A549 (cell line): ENCODE measurements around the gene GREB1. TPM values are rescaled to one million over a fixed set of nuclear protein-coding genes. Genes with fewer than 3 reads are reported as not detected.

Source experiments
- ATAC-seq, 2 experiments: fragments of 200-7000 bp in 1 of 2; fragments of >200 bp in 1 of 2; cut with Nextera tagmentation in 1 of 2; cut with Tn5 transposase in 1 of 2; 3 replicates each; pipeline versions ENCODE4 v1.8.0 to v1.9.1; 2018 to 2020; ENCODE audit warnings: mild to moderate bottlenecking in 1 of 2, moderate library complexity in 1 of 2
- CTCF ChIA-PET: fragments of 300-600 bp; sonication (Branson Sonifier 250); formaldehyde crosslinking; extraction: SDS; loops from one replicate; lab custom pipeline; 2021; ENCODE audit warnings: antibody characterized with exemption, inconsistent platforms; lab: Yijun Ruan, JAX
- POLR2A ChIA-PET: fragments of 350-600 bp; formaldehyde crosslinking; extraction: SDS; loops from one replicate; lab custom pipeline; 2021; ENCODE audit warnings: antibody characterized with exemption, inconsistent platforms; lab: Yijun Ruan, JAX
- DNase-seq, 2 experiments: peaks; one replicate each; pipeline versions ENCODE4 v3.0.0 to v3.0.0-alpha.2; 2011 to 2016; ENCODE audit warnings: low read depth in 1 of 2, low spot score in 1 of 2
- FAIRE-seq: peaks from 2 replicates; lab custom pipeline; 2011; peaks lifted over from hg19 to GRCh38; lab: Jason Lieb, UNC
- H3K27ac ChIP-seq, 2 experiments: fragments of >200 bp; sonication (Bioruptor Twin); formaldehyde crosslinking; 3 replicates each; pipeline ENCODE4 v1.5.1; 2016 to 2017
- H3K4me1 ChIP-seq: fragments of >200 bp; sonication (Bioruptor Twin); formaldehyde crosslinking; 3 replicates; pipeline ENCODE4 v1.6.1; 2016
- H3K4me2 ChIP-seq: fragments of >200 bp; sonication (Bioruptor Twin); formaldehyde crosslinking; 3 replicates; pipeline ENCODE4 v1.6.1; 2016
- H3K4me3 ChIP-seq: fragments of >200 bp; sonication (Bioruptor Twin); formaldehyde crosslinking; 3 replicates; pipeline ENCODE4 v1.5.1; 2016
- H3K9me3 ChIP-seq: fragments of >200 bp; sonication (Bioruptor Twin); formaldehyde crosslinking; 3 replicates; pipeline ENCODE4 v1.6.1; 2016
- CHD2 ChIP-seq: fragments of 150-350 bp; IDR thresholded peaks from 2 replicates; pipeline ENCODE4 v1.6.1; 2014; ENCODE audit warnings: low read length; ENCODE audit not compliant: partially characterized antibody
- CHD4 ChIP-seq: fragments of 200-600 bp; sonication (generic); IDR thresholded peaks from 2 replicates; pipeline ENCODE4 v1.6.1; 2016; ENCODE audit warnings: antibody characterized with exemption, mild to moderate bottlenecking, borderline replicate concordance
- CTCF ChIP-seq: fragments of >200 bp; sonication (Bioruptor Twin); formaldehyde crosslinking; IDR thresholded peaks from 3 replicates; pipeline ENCODE4 v1.5.1; 2016
- EHF ChIP-seq: fragments of 250-450 bp; sonication (Bioruptor Pico); IDR thresholded peaks from 2 replicates; pipeline ENCODE4 v1.5.0; 2020; ENCODE audit warnings: mild to moderate bottlenecking
- EHMT2 ChIP-seq: fragments of 200-600 bp; sonication (generic); IDR thresholded peaks from 2 replicates; pipeline ENCODE4 v1.6.1; 2016; ENCODE audit warnings: antibody characterized with exemption, low read depth, mild to moderate bottlenecking, moderate library complexity
- ELK1 ChIP-seq: fragments of 150-350 bp; IDR thresholded peaks from 2 replicates; pipeline ENCODE4 v1.6.1; 2014; ENCODE audit warnings: low read depth, mild to moderate bottlenecking, low read length
- FOSL2 ChIP-seq, 2 experiments: fragments of 450-650 bp in 1 of 2; fragments of >200 bp in 1 of 2; sonication (Bioruptor Twin) in 1 of 2; formaldehyde crosslinking; IDR thresholded peaks; 2 replicates each; pipeline versions ENCODE4 v1.5.0 to v1.6.1; 2016 to 2020; ENCODE audit warnings: mild to moderate bottlenecking in 1 of 2, moderate library complexity in 1 of 2
- FOXS1 ChIP-seq: fragments of 250-450 bp; sonication (Bioruptor Pico); IDR thresholded peaks from 2 replicates; pipeline ENCODE4 v1.5.0; 2020; ENCODE audit warnings: mild to moderate bottlenecking, moderate library complexity
- HES2 ChIP-seq: fragments of >200 bp; sonication (Bioruptor Twin); formaldehyde crosslinking; IDR thresholded peaks from 2 replicates; pipeline ENCODE4 v1.6.1; 2016
- HEYL ChIP-seq: fragments of 250-450 bp; sonication (Bioruptor Pico); IDR thresholded peaks from 2 replicates; pipeline ENCODE4 v1.8.0; 2021; ENCODE audit warnings: mild to moderate bottlenecking, moderate library complexity
- HMGXB4 ChIP-seq: fragments of 250-450 bp; sonication (Bioruptor Pico); IDR thresholded peaks from 2 replicates; pipeline ENCODE4 v1.5.0; 2021; ENCODE audit warnings: mild to moderate bottlenecking, moderate library complexity, borderline replicate concordance
- HOXB13 ChIP-seq: fragments of 250-450 bp; sonication (Bioruptor Pico); IDR thresholded peaks from 2 replicates; pipeline ENCODE4 v1.5.0; 2020; ENCODE audit warnings: low read depth, mild to moderate bottlenecking, moderate library complexity
- JUN ChIP-seq, 2 experiments: fragments of >200 bp; sonication (Bioruptor Twin); formaldehyde crosslinking; IDR thresholded peaks; 2 replicates in 1 of 2; 3 replicates in 1 of 2; pipeline ENCODE4 v1.6.1; 2016 to 2017
- MAZ ChIP-seq: fragments of 150-350 bp; IDR thresholded peaks from 2 replicates; pipeline ENCODE4 v1.6.1; 2014; ENCODE audit warnings: antibody characterized with exemption, low read depth, low read length, borderline replicate concordance
- MYC ChIP-seq: IDR thresholded peaks from 2 replicates; pipeline ENCODE4 v1.6.1; 2012; ENCODE audit warnings: mild to moderate bottlenecking, inconsistent platforms, low read length, improper control_type of control experiment, borderline replicate concordance
- RAD21 ChIP-seq, 2 experiments: fragments of >200 bp in 1 of 2; sonication (Bioruptor Twin) in 1 of 2; formaldehyde crosslinking in 1 of 2; IDR thresholded peaks in 1 of 2; conservative IDR thresholded peaks in 1 of 2; 2 replicates in 1 of 2; 3 replicates in 1 of 2; pipeline ENCODE4 v1.6.1; 2012 to 2018; ENCODE audit warnings: inconsistent platforms in 1 of 2
- RCOR1 ChIP-seq: fragments of 150-350 bp; IDR thresholded peaks from 2 replicates; pipeline ENCODE4 v1.6.1; 2014; ENCODE audit warnings: antibody characterized with exemption, low read length, low read depth
- RNF2 ChIP-seq: fragments of 200-600 bp; sonication (generic); IDR thresholded peaks from 2 replicates; pipeline ENCODE4 v1.6.1; 2016; ENCODE audit warnings: low read depth, mild to moderate bottlenecking, antibody characterized with exemption, moderate library complexity, borderline replicate concordance
- SREBF2 ChIP-seq: fragments of 450-650 bp; IDR thresholded peaks from 2 replicates; pipeline ENCODE4 v1.6.1; 2014; ENCODE audit warnings: mild to moderate bottlenecking, moderate library complexity
- TP53 ChIP-seq: fragments of 250-450 bp; sonication (Bioruptor Pico); IDR thresholded peaks from 2 replicates; pipeline ENCODE4 v1.5.0; 2021; ENCODE audit warnings: mild to moderate bottlenecking, moderate library complexity
- ZNF302 ChIP-seq: fragments of 250-450 bp; sonication (Bioruptor Pico); IDR thresholded peaks from 2 replicates; pipeline ENCODE4 v1.9.0; 2021; ENCODE audit warnings: inconsistent platforms, mild to moderate bottlenecking, moderate library complexity
- WGBS: methylation state at CpG from one replicate; pipeline ENCODE4 v1.1.6; 2017; ENCODE audit errors: missing lambda C conversion rate; 5-methylcytosine and 5-hydroxymethylcytosine counted together
- polyA plus RNA-seq, 4 experiments: library from polyadenylated mRNA; depleted of rRNA in 3 of 4; stranded (reverse); fragments of >200 nt; fragmentation: RNase III in 1 of 4; extraction: RNeasy Plus Mini Kit Qiagen cat#74134 plus additional on column Dnase treatment in 1 of 4; gene quantifications; 2 replicates in 3 of 4; 3 replicates in 1 of 4; pipeline ENCODE4 v1.2.3, GENCODE V29; 2011 to 2017

The GREB1 gene
- polyA plus RNA-seq, 2 of the 4 experiments (the other 2 are of a cell fraction), result 1.1 to 1.3 TPM

- Histone ChIP-seq H3K4me1 (no peaks in the 10 kb centered on the region), H3K9me3 (no peaks in the 10 kb centered on the region), H3K4me2 (no peak overlapping the region), H3K27ac (no peak overlapping the region), H3K4me3 (no peak overlapping the region)
- TF ChIP-seq ELK1, result no peak
- ChIA-PET CTCF (interaction anchor here (0.7 to 19.1 kb wide), 6 partner anchors 9 to 426 kb away, joined by 3 to 261 read pairs (median 3); a partner anchor contains a TSS), POLR2A (no interaction called here)
- FAIRE-seq (no peak), ATAC-seq (no peak; a peak in 1 of 6 replicates), DNase-seq (no peak)
- 73% methylated on average over 10 of the region's 10 CpGs for WGBS
Measured at GRCh38 chr2:11558214-11558886, 24.5 kb downstream of the GREB1 start.

- H3K4me3 ChIP-seq, result no peak overlapping the region
- no peak for FAIRE-seq
- TF ChIP-seq FOXS1 (CRISPR knock-in tag), result no peak
- no peak for TF ChIP-seq EHF (CRISPR knock-in tag)
- TF ChIP-seq RCOR1, result no peak
- no peak for TF ChIP-seq SREBF2
- TF ChIP-seq JUN (IDR thresholded peaks at IDR 0.05), result no peak
- no peak for TF ChIP-seq HES2
- no peak for TF ChIP-seq CHD4
- TF ChIP-seq MYC, result no peak
- TF ChIP-seq CTCF, result no peak
- no peak for TF ChIP-seq RNF2
- TF ChIP-seq EHMT2, result no peak
- TF ChIP-seq RAD21 (conservative IDR thresholded peaks at IDR 0.05 in 1 of 2, IDR thresholded peaks at IDR 0.05 in 1 of 2), result no peak
- TF ChIP-seq HOXB13, result no peak
- no peak for TF ChIP-seq TP53 (CRISPR knock-in tag)
- TF ChIP-seq MAZ, result no peak
- TF ChIP-seq ZNF302, result no peak
- no peak for TF ChIP-seq HMGXB4 (CRISPR knock-in tag)
- TF ChIP-seq CHD2, result no peak
- TF ChIP-seq HEYL (CRISPR knock-in tag), result no peak
- TF ChIP-seq FOSL2 (IDR thresholded peaks at IDR 0.05), result no peak
- TF ChIP-seq FOSL2 (CRISPR knock-in tag; IDR thresholded peaks at IDR 0.05), result no peak
- H3K27ac ChIP-seq, result no peak overlapping the region
- H3K4me1 ChIP-seq, result no peaks in the 10 kb centered on the region
- no peak overlapping the region for H3K4me2 ChIP-seq
- ATAC-seq, result no peak
- ChIA-PET POLR2A (no interaction called here), CTCF (interaction anchor here (0.6 to 19.1 kb wide), 5 partner anchors 23 to 1156 kb away, joined by 3 to 261 read pairs (median 3); no protein-coding TSS in a partner anchor)
- 70% methylated on average over 18 of the region's 18 CpGs for WGBS
- no peak for DNase-seq
- H3K9me3 ChIP-seq, result no peaks in the 10 kb centered on the region
Measured at GRCh38 chr2:11559066-11559785, 25.4 kb downstream of the GREB1 start.
